Astrocyte (in vitro differentiated cells and primary cell): ENCODE measurements around the gene PRAMEF1.

Experiments used
- CTCF ChIP-seq: IDR thresholded peaks from 2 replicates; pipeline ENCODE4 v1.5.1; 2011; ENCODE audit warnings: low read depth, mild to moderate bottlenecking, inconsistent platforms, low read length, moderate library complexity; ENCODE audit not compliant: insufficient read depth
- EZH2 ChIP-seq: IDR thresholded peaks from 2 replicates; pipeline ENCODE4 v1.6.1; 2012; ENCODE audit warnings: mild to moderate bottlenecking, low read length, inconsistent platforms; ENCODE audit not compliant: insufficient read depth

- no peak for TF ChIP-seq CTCF
- TF ChIP-seq EZH2 = no peak
Measured at GRCh38 chr1:12745126-12745991, 45.8 kb upstream of the PRAMEF1 start.
